Measurements from ENCODE around the gene SNX25. TPM values are rescaled to one million over a fixed set of nuclear protein-coding genes. Genes with fewer than 3 reads are reported as not detected.

The SNX25 gene
- total and polyA plus RNA-seq, 10 of the 15 experiments (the other 5 are each of a cell fraction or from before 2014, with no cell fraction given) = 11.2 to 117 (median 62.8) TPM

- Histone ChIP-seq H3K79me2 (ENCODE audit: control insufficient read depth, insufficient read depth, low read length) (peaks cover 63% of the 10 kb centered on the region), H3K4me1 (ENCODE audit: control insufficient read depth, insufficient read depth, low read length) (peaks cover 26% of the 10 kb centered on the region), H3K27me3 (replicated peaks in 1 of 2; ENCODE audit: control insufficient read depth in 2 of 2, insufficient read depth in 2 of 2, low read length in 1 of 2) (no peaks in the 10 kb centered on the region), H3K36me3 (ENCODE audit: control insufficient read depth in 2 of 2, insufficient read depth in 2 of 2, low read length in 1 of 2) (no peaks in the 10 kb centered on the region), H3K9ac (ENCODE audit: control insufficient read depth, insufficient read depth, low read length) (peak overlapping the region; percentile 93), H4K20me1 (ENCODE audit: control insufficient read depth, insufficient read depth) (no peaks in the 10 kb centered on the region), H3K27ac (ENCODE audit: control insufficient read depth, insufficient read depth) (peak overlapping the region; percentile 86; the same call in 1 of the 2 replicates), H3K4me2 (ENCODE audit: control insufficient read depth, insufficient read depth) (peak overlapping the region; percentile 69), H3K9me3 (replicated peaks; ENCODE audit: control insufficient read depth, insufficient read depth, low read length) (no peaks in the 10 kb centered on the region), H3K4me3 (peak overlapping the region; percentile 61), H2AFZ (ENCODE audit: control insufficient read depth, low read depth, low read length) (no peak overlapping the region)
- ChIA-PET POLR2A (interaction anchor here (0.9 to 1.3 kb wide), 3 partner anchors 10 to 104 kb away, joined by 3 to 5 read pairs (median 3); no protein-coding TSS in a partner anchor), RAD21 (ENCODE audit: unreplicated experiment) (interaction anchor here (0.7 to 1.3 kb wide), 4 partner anchors 10 to 45 kb away, joined by 3 to 4 read pairs (median 4); no protein-coding TSS in a partner anchor), SMC1A (ENCODE audit: uncharacterized antibody, unreplicated experiment) (interaction anchor here (0.6 to 4.1 kb wide), 6 partner anchors 10 to 397 kb away, joined by 3 to 17 read pairs (median 4); no protein-coding TSS in a partner anchor), CTCF (interaction anchor here (1.1 to 2.2 kb wide), 2 partner anchors 10 to 18 kb away, joined by 4 to 8 read pairs; no protein-coding TSS in a partner anchor)
- intact Hi-C loops (cut with micrococcal nuclease; ENCODE audit: unreplicated experiment) (no loop called here), in situ Hi-C loops (cut with MboI) (no loop called here)
- no TSS peak for BruUV-seq (replicated peaks)
- DNase-seq (ENCODE audit: low read depth, low spot score) (no peak), ATAC-seq (no peak), FAIRE-seq (no peak)
- TF ChIP-seq ETV6 (conservative IDR thresholded peaks at IDR 0.05 in 1 of 2, IDR thresholded peaks at IDR 0.05 in 1 of 2; ENCODE audit: borderline replicate concordance in 1 of 2, low read depth in 1 of 2) = peak in 1 of 2 experiments; percentile 58; a peak in 1 of 4 replicates
- peak; percentile 40 for TF ChIP-seq RUNX3 (IDR thresholded peaks at IDR 0.05; ENCODE audit: low read length)
- no peak for TF ChIP-seq TCF3 (IDR thresholded peaks at IDR 0.05; ENCODE audit: borderline replicate concordance, insufficient read depth, low read depth, low read length)
- 34% methylated on average over 16 of the region's 16 CpGs for WGBS (ENCODE audit: insufficient coverage, insufficient replicate concordance, low lambda C conversion rate, missing lambda C conversion rate)
Observed at GRCh38 chr4:185201977-185202962, 7.1 kb upstream of the SNX25 start.
